ENCODE results near the gene CCDC8. TPM values are rescaled to one million over a fixed set of nuclear protein-coding genes. Genes with fewer than 3 reads are reported as not detected.
A peak's percentile ranks its signal among the peaks of the same experiment; 100 is the strongest.

CCDC8 gene
- polyA plus RNA-seq, 1 donor from 2014 or later: 0.84 TPM

DNA sequence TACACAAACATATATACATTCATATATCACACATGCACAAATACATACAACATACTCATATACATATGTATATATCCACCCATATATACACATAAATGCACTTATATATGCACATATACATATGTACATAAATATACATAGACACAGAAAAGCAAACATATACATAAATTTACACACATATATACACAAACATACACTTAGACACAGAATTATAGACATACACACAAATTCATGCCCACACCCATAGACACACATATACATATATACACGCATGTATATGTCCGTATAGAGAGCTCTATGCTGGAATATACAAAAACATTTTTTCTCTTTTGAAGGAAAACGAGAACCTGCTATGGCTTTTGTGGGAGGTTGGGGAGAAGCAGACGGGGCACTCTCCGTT is 37.4 kb upstream of the CCDC8 start:
- no peak overlapping the region for H3K4me2 ChIP-seq (ENCODE audit: low read length)
- no peaks in the 10 kb centered on the region for H3K9me2 ChIP-seq (ENCODE audit: insufficient read depth, low read length)
- no peaks in the 10 kb centered on the region for H4K20me1 ChIP-seq (ENCODE audit: insufficient read depth)
- no peak overlapping the region for H3K27ac ChIP-seq (ENCODE audit: low read length)
- TF ChIP-seq RAD21 (conservative IDR thresholded peaks at IDR 0.05) (no peak), CTCF (IDR thresholded peaks at IDR 0.05; ENCODE audit: poor library complexity, severe bottlenecking) (no peak)
- H2AFZ ChIP-seq (ENCODE audit: low read depth, low read length): no peak overlapping the region
- no peaks in the 10 kb centered on the region for H3F3A ChIP-seq (ENCODE audit: insufficient read depth, low read length, poor library complexity, severe bottlenecking)
- no peaks in the 10 kb centered on the region for H3K79me2 ChIP-seq (replicated peaks; ENCODE audit: insufficient read depth, low read length)
- H3K9me3 ChIP-seq (ENCODE audit: low read length): no peaks in the 10 kb centered on the region
- no peak overlapping the region for H3K9ac ChIP-seq (ENCODE audit: low read length)
- no peak overlapping the region for H3K4me3 ChIP-seq (ENCODE audit: low read length)
- H3K36me3 ChIP-seq (ENCODE audit: insufficient read depth, low read length): no peaks in the 10 kb centered on the region
- H3K27me3 ChIP-seq (ENCODE audit: insufficient read depth, low read depth, low read length): no peaks in the 10 kb centered on the region

DNA sequence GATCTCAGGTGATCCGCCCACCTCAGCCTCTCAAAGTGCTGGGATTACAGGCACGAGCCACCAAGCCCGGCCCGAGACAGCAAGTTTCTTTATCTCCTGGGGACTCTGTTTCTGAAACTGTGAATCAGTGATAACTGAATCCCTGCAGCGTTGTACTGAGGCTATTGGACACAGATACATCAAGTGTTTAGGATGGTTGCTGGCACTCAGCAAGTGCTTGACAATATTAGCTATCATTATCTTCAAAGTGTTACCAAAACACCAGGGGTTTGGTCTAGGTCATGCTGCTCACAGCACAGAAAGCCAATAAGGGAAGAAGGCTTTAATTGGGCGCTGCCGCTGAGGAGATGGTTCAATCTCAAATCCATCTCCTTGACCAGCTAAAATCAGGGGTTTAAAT is 35.9 kb upstream of the CCDC8 start:
- TF ChIP-seq RAD21 (conservative IDR thresholded peaks at IDR 0.05) (no peak), REST (IDR thresholded peaks at IDR 0.05; ENCODE audit: borderline replicate concordance) (no peak), POLR2AphosphoS5 (IDR thresholded peaks at IDR 0.05) (peak; percentile 12), MXI1 (conservative IDR thresholded peaks at IDR 0.05; ENCODE audit: poor library complexity, severe bottlenecking) (no peak)
- H2AFZ ChIP-seq (ENCODE audit: low read depth, low read length): no peak overlapping the region
- H4K20me1 ChIP-seq (ENCODE audit: insufficient read depth): no peaks in the 10 kb centered on the region
- no peaks in the 10 kb centered on the region for H3K9me2 ChIP-seq (ENCODE audit: insufficient read depth, low read length)
- H3K27me3 ChIP-seq (ENCODE audit: insufficient read depth, low read depth, low read length): no peaks in the 10 kb centered on the region
- H3K4me3 ChIP-seq (ENCODE audit: low read length): no peak overlapping the region
- H3K9me3 ChIP-seq (ENCODE audit: low read length): no peaks in the 10 kb centered on the region
- H3K36me3 ChIP-seq (ENCODE audit: insufficient read depth, low read length): no peaks in the 10 kb centered on the region
- no peak overlapping the region for H3K4me2 ChIP-seq (ENCODE audit: low read length)
- H3K9ac ChIP-seq (ENCODE audit: low read length): no peak overlapping the region
- no peaks in the 10 kb centered on the region for H3F3A ChIP-seq (ENCODE audit: insufficient read depth, low read length, poor library complexity, severe bottlenecking)
- H3K79me2 ChIP-seq (replicated peaks; ENCODE audit: insufficient read depth, low read length): no peaks in the 10 kb centered on the region
- H3K27ac ChIP-seq (ENCODE audit: low read length): no peak overlapping the region

- no peaks in the 10 kb centered on the region for H3K36me3 ChIP-seq (ENCODE audit: insufficient read depth, low read length)
- H3K4me3 ChIP-seq (ENCODE audit: low read length): no peak overlapping the region
- H3K9ac ChIP-seq (ENCODE audit: low read length): no peak overlapping the region
- no peaks in the 10 kb centered on the region for H3K79me2 ChIP-seq (replicated peaks; ENCODE audit: insufficient read depth, low read length)
- H3K4me2 ChIP-seq (ENCODE audit: low read length): no peak overlapping the region
- no peaks in the 10 kb centered on the region for H4K20me1 ChIP-seq (ENCODE audit: insufficient read depth)
- no peaks in the 10 kb centered on the region for H3K9me2 ChIP-seq (ENCODE audit: insufficient read depth, low read length)
- no peak for TF ChIP-seq POLR2AphosphoS5 (IDR thresholded peaks at IDR 0.05)
- no peak for TF ChIP-seq RAD21 (conservative IDR thresholded peaks at IDR 0.05)
- TF ChIP-seq EP300 (conservative IDR thresholded peaks at IDR 0.05; ENCODE audit: poor library complexity, severe bottlenecking): no peak
- no peaks in the 10 kb centered on the region for H3K27me3 ChIP-seq (ENCODE audit: insufficient read depth, low read depth, low read length)
- H3K9me3 ChIP-seq (ENCODE audit: low read length): no peaks in the 10 kb centered on the region
- H3K27ac ChIP-seq (ENCODE audit: low read length): no peak overlapping the region
- no peaks in the 10 kb centered on the region for H3F3A ChIP-seq (ENCODE audit: insufficient read depth, low read length, poor library complexity, severe bottlenecking)
- H2AFZ ChIP-seq (ENCODE audit: low read depth, low read length): no peak overlapping the region
Measured at GRCh38 chr19:46448601-46449000, 35.2 kb upstream of the CCDC8 start.

All from neural cell (in vitro differentiated cells).